SK-N-SH treated with all-trans-retinoic acid at 6 μM for 48 hours (cell line): ENCODE measurements around the gene TCF12.

ENCODE experiments used
- ATAC-seq: fragments of 200-7000 bp; cut with Tn5 transposase; 3 replicates; pipeline ENCODE4 v1.9.1; 2020; ENCODE audit warnings: mild to moderate bottlenecking, moderate library complexity
- ARNTL ChIP-seq: fragments of 450-650 bp; formaldehyde crosslinking; IDR thresholded peaks from 2 replicates; pipeline ENCODE4 v1.5.0; 2020; ENCODE audit warnings: low read depth, mild to moderate bottlenecking, moderate library complexity, borderline replicate concordance
- BACH2 ChIP-seq: fragments of 250-450 bp; sonication (Bioruptor Pico); IDR thresholded peaks from 2 replicates; pipeline ENCODE4 v1.9.0; 2021; ENCODE audit warnings: mild to moderate bottlenecking, borderline replicate concordance
- CSDC2 ChIP-seq: fragments of 250-450 bp; sonication (Bioruptor Pico); IDR thresholded peaks from 2 replicates; pipeline ENCODE4 v1.5.0; 2020; ENCODE audit warnings: mild to moderate bottlenecking, moderate library complexity
- GLIS3 ChIP-seq: fragments of 250-450 bp; sonication (Bioruptor Pico); IDR thresholded peaks from 2 replicates; pipeline ENCODE4 v1.5.0; 2020; ENCODE audit warnings: mild to moderate bottlenecking, moderate library complexity
- ISL1 ChIP-seq: fragments of 250-450 bp; sonication (Bioruptor Pico); IDR thresholded peaks from 2 replicates; pipeline ENCODE4 v2.1.2; 2022; ENCODE audit warnings: mild to moderate bottlenecking, moderate library complexity
- OSR1 ChIP-seq: fragments of 250-450 bp; sonication (Bioruptor Pico); IDR thresholded peaks from 2 replicates; pipeline ENCODE4 v1.8.0; 2022; ENCODE audit warnings: moderate library complexity, mild to moderate bottlenecking, inconsistent platforms
- PATZ1 ChIP-seq: fragments of 250-450 bp; sonication (Bioruptor Pico); IDR thresholded peaks from 2 replicates; pipeline ENCODE4 v1.8.0; 2020; ENCODE audit warnings: mild to moderate bottlenecking, moderate library complexity, borderline replicate concordance
- PPARA ChIP-seq: fragments of 250-450 bp; sonication (Bioruptor Pico); IDR thresholded peaks from 2 replicates; pipeline ENCODE4 v1.5.0; 2020; ENCODE audit warnings: mild to moderate bottlenecking, borderline replicate concordance
- SNAI2 ChIP-seq: fragments of 250-450 bp; sonication (Bioruptor Pico); IDR thresholded peaks from 2 replicates; pipeline ENCODE4 v1.5.0; 2020; ENCODE audit warnings: mild to moderate bottlenecking, moderate library complexity
- TOX ChIP-seq: fragments of 250-450 bp; sonication (Bioruptor Pico); IDR thresholded peaks from 2 replicates; pipeline ENCODE4 v1.8.0; 2021; ENCODE audit warnings: mild to moderate bottlenecking, moderate library complexity, borderline replicate concordance
- TSHZ2 ChIP-seq: fragments of 250-450 bp; sonication (Bioruptor Pico); IDR thresholded peaks from 2 replicates; pipeline ENCODE4 v1.5.0; 2020; ENCODE audit warnings: mild to moderate bottlenecking, moderate library complexity
- ZC3H10 ChIP-seq: fragments of 250-450 bp; sonication (Bioruptor Pico); IDR thresholded peaks from 2 replicates; pipeline ENCODE4 v1.5.1; 2021; ENCODE audit warnings: mild to moderate bottlenecking, moderate library complexity
- ZFP3 ChIP-seq: fragments of 250-450 bp; sonication (Bioruptor Pico); IDR thresholded peaks from 2 replicates; pipeline ENCODE4 v1.5.0; 2020; ENCODE audit warnings: mild to moderate bottlenecking, moderate library complexity
- ZNF565 ChIP-seq: fragments of 450-650 bp; formaldehyde crosslinking; conservative IDR thresholded peaks from 2 replicates; pipeline ENCODE4 v1.5.0; 2020; ENCODE audit warnings: low read depth, mild to moderate bottlenecking, moderate library complexity
- ZNF70 ChIP-seq: fragments of 450-650 bp; formaldehyde crosslinking; IDR thresholded peaks from 2 replicates; pipeline ENCODE4 v1.5.0; 2020; ENCODE audit warnings: mild to moderate bottlenecking, moderate library complexity
- ZNF8 ChIP-seq: fragments of 450-650 bp; formaldehyde crosslinking; IDR thresholded peaks from 2 replicates; pipeline ENCODE4 v1.5.0; 2020; ENCODE audit warnings: mild to moderate bottlenecking, moderate library complexity
- TF ChIP-seq, protein P1 (sequence below): fragments of 250-450 bp; sonication (Bioruptor Pico); IDR thresholded peaks from 2 replicates; pipeline ENCODE4 v1.8.0; 2021; ENCODE audit warnings: low read depth, mild to moderate bottlenecking, moderate library complexity, borderline replicate concordance
- TF ChIP-seq, protein P2 (sequence below): fragments of 250-450 bp; sonication (Bioruptor Pico); IDR thresholded peaks from 2 replicates; pipeline ENCODE4 v1.5.1; 2021; ENCODE audit warnings: mild to moderate bottlenecking, moderate library complexity
- TF ChIP-seq, protein P3 (sequence below): fragments of 250-450 bp; sonication (Bioruptor Pico); IDR thresholded peaks from 2 replicates; pipeline ENCODE4 v1.5.1; 2020; ENCODE audit warnings: low read depth, mild to moderate bottlenecking, moderate library complexity

The TCF12 gene

GRCh38 chr15:56988219-56988618 lies 69.8 kb downstream of the TCF12 start:
- no peak for ATAC-seq
- no peak for TF ChIP-seq ZNF565 (CRISPR knock-in tag)
- TF ChIP-seq GLIS3 (CRISPR knock-in tag), result no peak
- TF ChIP-seq ISL1 (CRISPR knock-in tag), result no peak
- no peak for TF ChIP-seq ZNF8 (CRISPR knock-in tag)
- TF ChIP-seq BACH2, result no peak
- TF ChIP-seq PATZ1 (CRISPR knock-in tag), result no peak
- no peak for TF ChIP-seq CSDC2 (CRISPR knock-in tag)
- TF ChIP-seq ZNF70 (CRISPR knock-in tag), result no peak
- TF ChIP-seq TSHZ2 (CRISPR knock-in tag), result no peak

DNA sequence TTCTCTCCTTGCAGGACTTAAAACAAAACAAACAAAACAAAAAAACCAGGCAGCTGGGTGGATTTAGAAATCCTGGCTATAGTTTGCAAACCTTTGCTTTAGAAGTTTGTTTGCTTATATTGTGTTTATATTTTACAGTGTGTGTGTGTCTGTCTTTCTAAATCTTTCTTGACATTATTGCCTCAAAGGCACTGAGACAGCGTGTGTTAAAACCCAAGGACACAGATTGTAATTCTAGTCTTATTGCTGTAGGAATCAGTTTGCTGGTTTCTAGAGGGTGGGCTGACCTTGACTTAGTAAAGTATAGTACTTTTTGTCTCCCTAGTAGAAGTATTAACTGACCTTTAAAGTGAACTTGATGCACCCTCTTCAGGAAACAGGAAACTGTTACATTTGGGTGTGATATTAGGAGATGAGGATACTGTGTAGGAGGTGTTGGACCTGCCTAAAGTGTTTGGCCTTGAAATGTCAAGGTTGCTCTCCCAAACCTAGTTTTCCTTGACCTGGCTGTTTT lies 71.0 kb downstream of the TCF12 start:
- TF ChIP-seq ZFP3 (no peak), BACH2 (no peak), PPARA (no peak), ZC3H10 (CRISPR knock-in tag) (no peak), ARNTL (CRISPR knock-in tag) (no peak), CSDC2 (CRISPR knock-in tag) (no peak), SNAI2 (CRISPR knock-in tag) (no peak), ISL1 (CRISPR knock-in tag) (no peak), ZNF70 (CRISPR knock-in tag) (no peak), PATZ1 (CRISPR knock-in tag) (no peak)
- TF ChIP-seq, protein P1, sequence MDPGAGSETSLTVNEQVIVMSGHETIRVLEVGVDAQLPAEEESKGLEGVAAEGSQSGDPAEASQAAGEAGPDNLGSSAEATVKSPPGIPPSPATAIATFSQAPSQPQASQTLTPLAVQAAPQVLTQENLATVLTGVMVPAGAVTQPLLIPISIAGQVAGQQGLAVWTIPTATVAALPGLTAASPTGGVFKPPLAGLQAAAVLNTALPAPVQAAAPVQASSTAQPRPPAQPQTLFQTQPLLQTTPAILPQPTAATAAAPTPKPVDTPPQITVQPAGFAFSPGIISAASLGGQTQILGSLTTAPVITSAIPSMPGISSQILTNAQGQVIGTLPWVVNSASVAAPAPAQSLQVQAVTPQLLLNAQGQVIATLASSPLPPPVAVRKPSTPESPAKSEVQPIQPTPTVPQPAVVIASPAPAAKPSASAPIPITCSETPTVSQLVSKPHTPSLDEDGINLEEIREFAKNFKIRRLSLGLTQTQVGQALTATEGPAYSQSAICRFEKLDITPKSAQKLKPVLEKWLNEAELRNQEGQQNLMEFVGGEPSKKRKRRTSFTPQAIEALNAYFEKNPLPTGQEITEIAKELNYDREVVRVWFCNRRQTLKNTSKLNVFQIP (CRISPR knock-in tag), result no peak
- TF ChIP-seq, protein P2, sequence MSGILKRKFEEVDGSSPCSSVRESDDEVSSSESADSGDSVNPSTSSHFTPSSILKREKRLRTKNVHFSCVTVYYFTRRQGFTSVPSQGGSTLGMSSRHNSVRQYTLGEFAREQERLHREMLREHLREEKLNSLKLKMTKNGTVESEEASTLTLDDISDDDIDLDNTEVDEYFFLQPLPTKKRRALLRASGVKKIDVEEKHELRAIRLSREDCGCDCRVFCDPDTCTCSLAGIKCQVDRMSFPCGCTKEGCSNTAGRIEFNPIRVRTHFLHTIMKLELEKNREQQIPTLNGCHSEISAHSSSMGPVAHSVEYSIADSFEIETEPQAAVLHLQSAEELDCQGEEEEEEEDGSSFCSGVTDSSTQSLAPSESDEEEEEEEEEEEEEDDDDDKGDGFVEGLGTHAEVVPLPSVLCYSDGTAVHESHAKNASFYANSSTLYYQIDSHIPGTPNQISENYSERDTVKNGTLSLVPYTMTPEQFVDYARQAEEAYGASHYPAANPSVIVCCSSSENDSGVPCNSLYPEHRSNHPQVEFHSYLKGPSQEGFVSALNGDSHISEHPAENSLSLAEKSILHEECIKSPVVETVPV (CRISPR knock-in tag), result no peak
- peak; percentile 39; the same call in 1 of the 3 replicates for ATAC-seq

DNA sequence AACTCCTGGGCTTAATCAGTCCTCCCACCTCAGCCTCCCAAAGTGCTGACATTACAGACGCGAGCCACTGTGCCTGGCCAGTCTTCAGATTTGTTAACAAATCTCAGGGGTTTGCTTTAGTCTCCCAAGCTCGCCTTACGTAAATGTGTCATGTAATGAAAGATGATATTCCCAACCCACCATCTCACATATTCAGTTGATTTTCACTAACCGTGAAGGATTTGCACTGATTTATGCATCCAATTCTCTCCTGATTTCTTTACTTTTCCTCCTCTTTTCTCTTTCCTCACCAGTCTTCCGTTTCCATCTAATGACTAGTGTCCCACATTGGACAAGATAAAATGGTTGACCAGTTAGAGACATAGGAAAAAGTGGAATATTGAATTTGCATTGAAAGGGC lies 72.6 kb downstream of the TCF12 start:
- TF ChIP-seq, protein P3, sequence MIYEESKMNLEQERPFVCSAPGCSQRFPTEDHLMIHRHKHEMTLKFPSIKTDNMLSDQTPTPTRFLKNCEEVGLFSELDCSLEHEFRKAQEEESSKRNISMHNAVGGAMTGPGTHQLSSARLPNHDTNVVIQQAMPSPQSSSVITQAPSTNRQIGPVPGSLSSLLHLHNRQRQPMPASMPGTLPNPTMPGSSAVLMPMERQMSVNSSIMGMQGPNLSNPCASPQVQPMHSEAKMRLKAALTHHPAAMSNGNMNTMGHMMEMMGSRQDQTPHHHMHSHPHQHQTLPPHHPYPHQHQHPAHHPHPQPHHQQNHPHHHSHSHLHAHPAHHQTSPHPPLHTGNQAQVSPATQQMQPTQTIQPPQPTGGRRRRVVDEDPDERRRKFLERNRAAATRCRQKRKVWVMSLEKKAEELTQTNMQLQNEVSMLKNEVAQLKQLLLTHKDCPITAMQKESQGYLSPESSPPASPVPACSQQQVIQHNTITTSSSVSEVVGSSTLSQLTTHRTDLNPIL (CRISPR knock-in tag), result no peak
- no peak for TF ChIP-seq OSR1
- TF ChIP-seq ARNTL (CRISPR knock-in tag), result no peak
- TF ChIP-seq TOX (CRISPR knock-in tag), result no peak
- ATAC-seq, result no peak
